KMS-11 (cell line): Measurements from ENCODE around the gene CLEC9A.

ENCODE experiments used
- H2AFZ ChIP-seq: fragments of 200-600 bp; sonication (generic); 2 replicates; pipeline ENCODE4 v1.6.1; 2016; ENCODE audit warnings: antibody characterized with exemption, mixed run types, low read depth
- H3K27ac ChIP-seq: fragments of 200-600 bp; sonication (generic); 2 replicates; pipeline ENCODE4 v1.6.1; 2016; ENCODE audit warnings: mild to moderate bottlenecking, mixed run types
- H3K27me3 ChIP-seq: fragments of 200-600 bp; sonication (generic); 2 replicates; pipeline ENCODE4 v1.6.1; 2017; ENCODE audit warnings: mild to moderate bottlenecking, low read depth, mixed run types, moderate library complexity; ENCODE audit not compliant: insufficient read depth
- H3K36me3 ChIP-seq: fragments of 200-600 bp; sonication (generic); 2 replicates; pipeline ENCODE4 v1.6.1; 2017; ENCODE audit warnings: mild to moderate bottlenecking, mixed run types; ENCODE audit not compliant: insufficient read depth
- H3K4me1 ChIP-seq: fragments of 200-600 bp; sonication (generic); 2 replicates; pipeline ENCODE4 v1.6.1; 2016; ENCODE audit warnings: mild to moderate bottlenecking, low read depth, mixed run types; ENCODE audit not compliant: poor library complexity, severe bottlenecking
- H3K4me2 ChIP-seq: fragments of 200-600 bp; sonication (generic); 2 replicates; pipeline ENCODE4 v1.7.0; 2016; ENCODE audit warnings: mild to moderate bottlenecking, mixed run types
- H3K4me3 ChIP-seq: fragments of 200-600 bp; sonication (generic); IDR thresholded peaks from 2 replicates; pipeline ENCODE4 v1.6.1; 2017; ENCODE audit warnings: low read depth, low read length, mixed read lengths; ENCODE audit not compliant: insufficient read depth
- H3K79me2 ChIP-seq: fragments of 200-600 bp; sonication (generic); 2 replicates; pipeline ENCODE4 v1.6.1; 2016; ENCODE audit warnings: low read depth, mixed run types; ENCODE audit not compliant: insufficient read depth
- H3K9ac ChIP-seq: fragments of 200-600 bp; sonication (generic); 2 replicates; pipeline ENCODE4 v1.6.1; 2016; ENCODE audit warnings: mild to moderate bottlenecking, mixed run types
- H4K20me1 ChIP-seq: fragments of 200-600 bp; sonication (generic); 2 replicates; pipeline ENCODE4 v1.6.1; 2016; ENCODE audit warnings: mild to moderate bottlenecking, mixed run types; ENCODE audit not compliant: insufficient read depth
- CTCF ChIP-seq: fragments of 200-600 bp; sonication (generic); conservative IDR thresholded peaks from 2 replicates; pipeline ENCODE4 v1.6.1; 2017; ENCODE audit warnings: low read depth, mild to moderate bottlenecking, antibody characterized with exemption, low read length, moderate library complexity, mixed read lengths

The CLEC9A gene

GRCh38 chr12:10075451-10075850 lies 45.0 kb downstream of the CLEC9A start:
- Histone ChIP-seq H2AFZ (no peak overlapping the region), H3K9ac (no peak overlapping the region), H3K27me3 (no peaks in the 10 kb centered on the region), H3K4me1 (peaks cover 5% of the 10 kb centered on the region), H3K36me3 (no peaks in the 10 kb centered on the region), H3K79me2 (no peaks in the 10 kb centered on the region), H3K4me2 (no peak overlapping the region), H4K20me1 (no peaks in the 10 kb centered on the region), H3K4me3 (no peak overlapping the region), H3K27ac (no peak overlapping the region)
- no peak for TF ChIP-seq CTCF

- Histone ChIP-seq H3K4me3 (no peak overlapping the region), H3K27me3 (no peaks in the 10 kb centered on the region), H3K36me3 (no peaks in the 10 kb centered on the region), H3K9ac (no peak overlapping the region), H3K79me2 (no peaks in the 10 kb centered on the region), H3K27ac (no peak overlapping the region), H4K20me1 (no peaks in the 10 kb centered on the region), H2AFZ (no peak overlapping the region), H3K4me2 (no peak overlapping the region), H3K4me1 (peaks cover 7% of the 10 kb centered on the region)
- no peak for TF ChIP-seq CTCF
These were observed 51.8 kb downstream of the CLEC9A start for GRCh38 chr12:10082117-10082874.

GRCh38 chr12:10084733-10085132 lies 54.3 kb downstream of the CLEC9A start:
- Histone ChIP-seq H3K9ac (no peak overlapping the region), H3K4me1 (peaks cover 10% of the 10 kb centered on the region), H3K79me2 (no peaks in the 10 kb centered on the region), H3K36me3 (no peaks in the 10 kb centered on the region), H2AFZ (no peak overlapping the region), H4K20me1 (no peaks in the 10 kb centered on the region), H3K27me3 (no peaks in the 10 kb centered on the region), H3K4me3 (no peak overlapping the region), H3K27ac (no peak overlapping the region), H3K4me2 (no peak overlapping the region)
- TF ChIP-seq CTCF: no peak

GRCh38 chr12:10086387-10086786 lies 55.9 kb downstream of the CLEC9A start:
- Histone ChIP-seq H3K9ac (no peak overlapping the region), H3K27me3 (no peaks in the 10 kb centered on the region), H3K4me3 (no peak overlapping the region), H4K20me1 (no peaks in the 10 kb centered on the region), H3K4me1 (peaks cover 24% of the 10 kb centered on the region), H3K36me3 (no peaks in the 10 kb centered on the region), H3K4me2 (no peak overlapping the region), H3K79me2 (no peaks in the 10 kb centered on the region), H2AFZ (no peak overlapping the region), H3K27ac (no peak overlapping the region)
- TF ChIP-seq CTCF: no peak
